Bone marrow (tissue), 2 donors: ENCODE results near the gene LINGO4.

Experiments
- DNase-seq, 2 donors: peaks; one replicate each; lab custom pipeline; 2025; lab: John Stamatoyannopoulos, UW

Gene LINGO4

DNA sequence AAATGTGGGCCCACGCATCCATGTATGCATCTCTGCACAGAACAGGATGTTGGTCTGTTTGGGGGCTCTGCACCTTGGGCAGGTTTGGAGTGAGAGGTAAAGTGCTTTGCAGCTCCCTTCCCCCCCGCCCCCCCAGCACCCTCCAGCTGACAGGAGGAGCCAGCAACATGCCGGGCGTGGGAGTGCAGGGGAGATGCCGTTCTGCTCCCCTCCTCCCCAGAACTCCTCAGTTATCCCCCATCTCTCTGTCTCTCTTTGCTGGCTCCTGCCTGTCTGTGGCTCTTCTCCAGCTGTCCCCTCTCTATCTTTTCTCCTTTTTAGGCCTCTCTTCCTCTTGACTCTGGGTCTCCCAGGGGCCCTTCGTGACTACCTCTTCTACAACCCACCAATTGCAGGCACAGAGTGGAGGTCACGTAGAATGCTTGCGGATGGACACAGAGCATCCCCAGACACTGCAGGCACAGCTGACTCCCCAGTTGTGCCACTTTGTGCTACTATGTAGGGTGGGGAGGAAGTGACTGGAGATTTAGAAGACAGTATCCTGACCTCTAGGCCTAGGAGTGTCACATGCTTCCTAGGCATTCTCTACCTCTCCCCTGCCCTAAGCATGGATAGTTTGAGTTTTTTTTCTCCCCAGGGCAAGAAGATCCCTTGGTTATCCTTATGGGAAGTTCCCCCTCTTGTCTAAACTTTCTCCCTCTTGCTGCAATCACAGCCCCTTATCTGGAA lies 28.1 kb upstream of the LINGO4 start:
- no peak for DNase-seq

DNA sequence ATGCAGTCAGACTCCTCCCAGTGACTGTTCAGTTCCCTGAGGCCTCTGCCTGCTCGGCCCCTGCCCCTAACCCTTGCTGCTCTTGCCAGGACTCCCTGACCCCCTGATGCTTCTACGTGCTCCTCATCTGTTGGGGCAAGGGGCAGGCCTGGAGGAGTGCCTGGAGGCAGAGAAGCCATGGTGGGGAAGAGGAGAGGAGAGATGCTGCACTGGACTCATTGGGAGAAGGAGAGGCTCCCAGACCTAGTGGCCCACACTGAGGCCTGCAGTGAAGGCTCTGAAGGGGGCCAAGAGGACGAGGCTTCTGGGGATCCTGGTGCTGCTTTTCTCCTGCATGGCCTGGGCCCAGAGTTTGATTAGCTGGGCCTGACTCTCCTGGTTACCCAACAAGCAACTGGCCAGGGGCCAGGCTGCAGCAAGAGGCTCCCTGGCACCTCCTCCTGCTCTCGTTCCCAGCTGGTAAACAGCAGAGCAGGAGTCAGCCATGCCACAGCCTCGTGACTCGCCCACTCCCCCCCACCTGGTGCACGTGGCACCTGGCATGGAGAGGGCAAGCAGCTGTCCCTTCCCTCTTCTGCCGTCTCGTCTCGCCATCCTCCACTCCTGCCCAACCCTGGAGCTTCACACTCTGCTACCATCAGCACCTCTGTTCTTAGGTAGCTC lies 27.2 kb upstream of the LINGO4 start:
- DNase-seq: no peak

DNA sequence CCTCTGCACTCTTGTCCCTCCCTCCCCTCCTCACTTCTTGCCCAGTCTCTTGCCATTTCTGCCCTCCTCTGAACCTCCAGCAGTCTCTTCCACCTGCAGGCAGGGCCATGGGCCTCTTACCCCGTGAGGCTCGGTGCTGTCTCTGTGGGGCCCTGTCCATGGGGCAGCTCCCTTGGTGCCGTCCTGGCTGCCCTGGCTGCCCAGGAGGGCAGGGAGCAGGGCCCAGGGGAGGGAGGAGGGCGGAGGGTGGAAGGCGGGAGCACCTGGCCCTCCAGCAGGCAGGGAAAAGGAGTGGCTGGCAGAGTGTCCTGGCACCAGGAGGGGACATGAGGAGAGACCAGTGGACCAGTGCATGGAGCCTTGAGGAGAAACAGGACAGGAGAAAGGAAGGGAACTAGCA lies 26.4 kb upstream of the LINGO4 start, which contains the start of gene RORC:
Gene RORC (minus strand): TSS at position 198 of the 400 bp plus-strand sequence. CDS start 38 bp downstream, at position 160.
- no peak for DNase-seq

DNA sequence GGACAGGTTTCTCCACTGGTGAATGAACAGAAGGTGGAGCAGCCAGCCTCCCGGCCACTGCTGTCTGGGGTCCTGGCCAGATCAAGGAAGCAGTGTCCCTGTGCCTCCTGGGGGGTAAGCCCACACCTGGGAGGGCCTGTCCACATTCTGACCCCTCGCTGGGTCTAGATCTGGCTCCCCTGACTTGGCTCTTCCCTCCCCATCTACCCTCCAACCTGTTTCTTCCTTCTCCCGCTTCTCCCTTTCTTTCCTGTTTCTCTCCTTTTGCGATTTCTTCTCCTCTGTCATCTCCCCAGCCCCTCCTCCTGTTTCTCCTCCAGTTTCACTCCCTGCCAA lies 26.0 kb upstream of the LINGO4 start:
- no peak for DNase-seq

DNA sequence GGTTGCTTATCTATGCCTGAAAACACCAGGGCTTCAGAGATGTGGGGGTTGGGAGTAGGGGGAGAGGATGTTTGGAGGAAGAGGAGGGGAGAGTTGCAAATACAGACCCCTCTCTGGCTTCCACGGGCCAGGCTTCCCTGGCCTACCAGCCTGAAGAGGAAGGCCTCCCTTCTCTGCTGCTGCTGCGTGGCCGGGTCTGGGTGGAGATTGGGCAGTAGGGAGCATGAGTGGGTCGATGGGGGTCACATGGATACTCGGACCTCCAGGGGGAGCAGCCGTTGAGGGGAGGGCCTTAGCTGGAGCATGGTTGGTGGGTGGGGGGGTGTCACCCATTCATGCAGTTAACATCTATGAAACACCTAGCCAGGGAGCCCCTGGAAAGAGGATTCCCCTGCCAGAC lies 24.8 kb upstream of the LINGO4 start:
- DNase-seq: no peak

DNA sequence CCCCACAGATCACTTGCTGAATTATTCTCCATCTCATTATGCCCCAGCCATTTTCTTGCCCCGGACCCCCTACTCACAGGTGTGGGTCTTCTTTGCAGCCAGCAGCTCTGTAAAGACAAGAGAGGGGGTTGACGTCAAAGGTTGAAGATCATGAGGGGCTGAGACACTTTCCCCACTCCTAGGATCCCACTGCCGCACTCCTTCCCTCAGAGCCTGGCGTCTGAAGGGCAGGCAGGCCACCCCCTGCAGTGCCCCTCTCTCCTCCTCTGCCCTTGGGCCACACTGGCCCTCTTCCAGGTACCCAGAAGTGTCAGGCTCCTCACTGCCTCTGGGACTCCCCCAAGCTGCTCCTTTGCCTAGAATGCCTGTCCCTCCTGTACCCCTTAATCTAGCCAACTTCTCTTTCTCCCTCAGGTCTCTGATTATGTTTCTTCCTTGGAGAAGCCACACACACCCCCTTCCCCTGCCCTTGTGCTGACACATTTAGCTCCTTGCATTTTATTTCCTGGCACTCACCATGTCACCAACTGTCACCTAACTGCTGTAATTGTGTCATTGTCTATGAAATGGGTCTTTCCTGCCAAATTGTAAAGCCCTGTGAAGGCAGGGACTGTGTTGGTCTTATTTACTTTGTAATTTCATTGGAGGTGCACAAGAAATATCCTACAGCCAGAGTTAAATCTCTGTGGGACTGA lies 24.3 kb upstream of the LINGO4 start:
- DNase-seq: no peak

DNA sequence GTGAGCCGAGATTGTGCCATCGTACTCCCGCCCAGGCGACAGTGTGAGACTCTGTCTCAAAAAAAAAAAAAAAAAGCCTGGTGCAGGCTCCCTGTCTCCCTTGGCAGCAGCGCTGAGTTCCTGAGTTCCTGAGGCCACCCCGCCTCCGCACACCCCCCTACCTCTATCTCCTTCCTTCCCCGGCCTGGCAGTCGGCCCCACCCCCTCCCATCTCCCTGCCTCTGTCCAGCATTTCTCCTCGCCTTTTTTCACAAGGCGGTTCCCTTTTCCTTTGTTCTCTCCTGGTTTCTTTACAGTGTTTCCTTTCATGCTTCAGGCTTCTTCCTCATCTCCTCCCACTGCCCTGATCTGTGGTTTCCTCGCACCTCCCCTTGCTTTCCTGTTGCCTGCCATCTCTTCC lies 23.7 kb upstream of the LINGO4 start:
- DNase-seq: peak in 1 of 2 donors; percentile 22

DNA sequence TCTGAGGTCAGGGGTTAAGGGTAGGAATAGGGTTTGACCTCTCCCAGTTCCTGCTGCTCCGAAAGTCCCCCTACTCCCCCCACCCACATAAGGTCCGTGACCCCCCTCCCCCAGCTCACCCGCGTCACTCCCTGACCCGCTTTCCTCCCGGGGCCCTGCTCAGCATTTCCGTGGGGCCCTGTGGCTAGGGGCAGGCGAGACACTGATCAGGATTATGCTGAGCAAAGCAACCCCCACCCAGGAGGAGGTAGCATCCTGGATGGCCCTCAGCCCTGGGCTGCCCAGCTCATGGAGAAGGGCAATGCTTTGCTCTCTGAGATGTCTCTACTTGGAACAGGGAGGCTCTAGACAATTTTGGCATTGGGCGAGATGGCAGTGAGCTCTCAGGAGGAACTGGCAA lies 22.6 kb upstream of the LINGO4 start:
- DNase-seq: no peak

DNA sequence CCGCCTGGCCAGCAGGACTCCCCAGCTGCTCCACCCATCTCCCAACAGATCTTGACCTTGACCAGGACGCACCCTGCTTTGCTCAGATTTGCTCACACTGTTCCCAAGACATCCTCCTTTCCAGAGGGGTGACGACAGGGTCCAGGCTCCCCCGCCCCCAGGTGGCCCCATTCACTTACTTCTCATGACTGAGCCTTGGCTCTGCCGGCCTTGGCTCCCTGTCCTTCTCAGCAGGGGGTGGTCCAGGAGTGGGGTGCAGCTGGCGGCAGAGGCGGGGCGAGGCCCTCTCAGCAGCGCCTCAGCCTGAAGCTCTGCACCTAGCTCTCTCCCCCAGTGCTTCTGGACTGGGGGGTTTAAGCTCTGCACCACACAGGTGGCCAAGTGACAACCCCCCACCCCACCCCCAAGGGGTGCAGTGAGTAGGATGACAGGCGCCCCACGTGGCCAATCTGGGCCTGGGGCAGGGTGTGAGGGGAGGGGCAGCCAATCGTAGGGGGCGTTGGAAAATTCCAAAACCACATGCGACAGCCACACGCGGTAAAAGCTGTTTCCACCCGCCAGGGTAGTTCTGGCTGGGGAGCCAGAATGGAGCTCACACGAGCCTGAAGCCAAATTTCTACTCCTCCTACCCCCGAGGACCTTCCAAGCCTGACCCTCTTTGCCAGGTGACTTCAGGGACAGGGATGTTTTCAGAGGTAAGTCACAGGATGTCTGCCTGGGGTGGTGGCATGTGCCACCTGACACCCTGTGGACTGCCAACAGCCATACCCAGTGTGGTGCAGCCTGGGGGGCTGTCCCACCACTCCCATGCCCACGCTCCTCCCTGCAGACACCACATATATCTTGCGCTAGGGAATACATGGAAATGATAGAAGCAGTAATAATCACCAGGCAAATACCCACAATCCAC lies 20.8 kb upstream of the LINGO4 start:
- no peak for DNase-seq

DNA sequence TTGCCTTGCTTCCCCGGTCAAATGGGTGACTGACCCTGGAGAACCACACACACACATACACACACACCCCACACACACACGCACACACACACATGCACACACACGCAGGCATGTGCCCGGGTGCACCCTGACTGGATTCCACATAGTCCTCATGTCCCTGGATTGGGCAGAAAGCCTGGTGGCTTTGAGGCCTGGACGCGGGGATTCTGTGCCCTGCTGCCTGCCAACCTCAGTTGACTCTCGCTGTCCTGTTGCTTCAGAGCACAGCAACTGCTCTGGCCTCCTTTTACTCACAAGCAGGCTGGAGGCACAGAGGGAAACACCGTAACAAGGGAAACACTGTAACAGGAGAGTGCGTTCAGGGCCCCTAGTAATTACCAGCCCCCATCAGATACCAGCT lies 20.0 kb upstream of the LINGO4 start:
- DNase-seq: no peak

DNA sequence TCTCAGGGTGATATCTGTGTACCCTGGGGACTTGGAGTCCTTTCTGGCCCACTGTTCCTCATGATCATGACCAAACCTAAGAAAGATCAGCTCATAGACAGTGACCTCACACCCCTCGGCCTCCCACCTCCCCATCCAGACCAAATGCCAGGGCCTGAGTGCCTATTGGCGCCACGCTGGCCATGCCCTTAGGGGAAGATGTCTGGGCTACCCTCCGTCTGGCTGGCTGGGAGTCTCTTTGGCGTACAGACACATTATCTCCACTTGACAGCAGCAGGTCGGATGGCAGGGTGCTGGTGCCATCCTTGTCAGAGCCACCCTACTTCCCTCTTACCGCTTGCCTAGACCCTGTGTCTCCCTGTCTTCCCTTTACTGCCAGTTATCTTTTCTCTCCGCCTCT lies 18.0 kb upstream of the LINGO4 start:
- DNase-seq: no peak

DNA sequence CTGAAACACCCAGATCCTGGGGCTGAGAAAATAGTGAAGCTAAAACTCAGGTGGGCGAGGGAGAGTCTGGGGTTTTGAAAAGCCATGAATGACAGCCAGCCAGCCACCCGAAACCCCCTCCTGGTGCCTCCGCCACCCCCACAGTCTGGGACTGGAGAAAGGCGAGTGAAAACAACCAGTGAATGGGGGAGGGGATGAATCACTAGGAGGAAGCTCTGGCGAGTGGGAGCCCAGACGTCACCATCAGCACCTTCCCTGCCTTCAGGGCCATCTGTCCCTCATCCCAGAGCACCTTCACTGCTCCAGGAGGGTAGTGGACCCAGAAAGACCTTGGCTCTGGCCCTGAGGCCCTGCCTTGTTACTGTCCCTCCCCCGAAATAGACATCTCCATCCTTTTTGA lies 17.2 kb upstream of the LINGO4 start:
- no peak for DNase-seq

DNA sequence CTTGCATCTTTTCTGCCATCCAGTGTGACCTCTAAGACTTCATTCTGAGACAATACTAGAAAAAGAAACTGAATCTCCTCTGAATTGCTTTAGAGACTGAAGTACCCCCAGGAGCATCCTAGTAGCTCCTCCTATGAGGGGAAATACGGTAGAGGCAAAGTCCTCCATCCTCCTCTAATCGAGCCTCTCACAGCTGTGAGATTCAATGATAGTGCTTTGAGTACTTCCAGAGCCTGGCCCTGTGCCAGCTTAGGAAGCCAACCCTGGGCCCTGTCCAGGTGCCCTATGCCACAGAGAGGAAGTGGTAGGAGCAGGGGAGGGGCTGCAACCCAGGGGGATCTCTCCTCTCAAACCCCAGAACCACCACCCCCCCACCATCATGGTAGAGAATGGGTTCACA lies 15.7 kb upstream of the LINGO4 start:
- DNase-seq: no peak

DNA sequence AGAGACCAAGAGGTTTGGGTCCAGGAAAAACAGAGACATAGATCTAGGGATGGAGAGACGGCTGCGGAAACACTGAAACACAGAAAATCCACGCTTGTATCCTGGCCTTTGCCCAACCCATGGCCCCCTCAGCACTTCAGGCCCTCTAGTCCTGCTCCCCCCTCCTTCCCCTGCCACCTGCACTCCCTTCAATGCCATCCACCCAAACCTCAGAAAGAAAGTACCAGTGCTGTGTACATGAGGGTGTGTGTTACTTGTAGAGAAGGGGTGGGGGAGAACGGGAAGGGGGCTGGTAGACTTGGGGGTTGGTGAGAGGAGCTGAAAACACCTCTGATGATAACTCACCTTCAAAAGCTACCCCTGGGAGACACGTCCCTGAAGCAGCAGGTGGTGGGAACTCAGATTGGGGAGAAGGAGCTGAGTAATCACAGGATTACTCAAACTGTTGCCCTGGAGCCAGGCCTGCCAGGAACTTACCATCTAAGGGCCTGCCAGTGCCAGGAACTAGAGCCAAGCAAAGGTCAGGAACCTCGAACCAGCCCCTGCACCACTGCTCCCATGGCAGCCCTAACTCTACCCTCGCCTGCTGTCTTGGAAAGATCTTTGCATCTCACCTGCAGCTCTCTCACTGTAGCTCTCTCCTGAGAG lies 14.9 kb upstream of the LINGO4 start:
- no peak for DNase-seq

DNA sequence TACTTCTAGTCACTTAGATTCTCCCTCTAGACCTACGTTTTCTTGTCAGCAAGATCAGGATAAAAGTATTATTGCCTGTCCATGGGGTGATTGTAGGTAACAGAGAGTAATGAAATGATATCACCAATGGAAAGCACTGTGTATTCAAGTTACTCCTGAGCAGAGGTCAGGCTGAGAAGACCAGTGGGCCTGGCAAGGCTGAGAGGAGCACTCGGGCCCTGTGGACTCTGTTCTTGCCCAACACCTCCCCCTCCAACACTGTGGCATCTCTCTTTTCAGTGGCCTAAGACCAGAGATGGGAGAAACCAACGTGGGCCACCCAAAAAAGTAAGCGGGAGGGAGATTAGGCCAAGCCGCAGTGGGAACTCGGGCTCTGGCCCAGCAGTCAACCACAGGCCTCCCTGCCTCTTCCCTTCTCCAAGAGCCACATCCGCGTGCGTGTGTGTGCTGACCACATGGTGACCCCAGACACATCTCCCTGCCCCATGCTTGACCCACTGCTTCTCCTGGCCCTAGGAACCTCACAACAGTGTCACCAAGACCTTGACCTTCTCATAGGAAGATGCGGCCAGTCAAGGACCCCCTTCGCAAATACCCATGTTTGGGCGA lies 14.1 kb upstream of the LINGO4 start:
- no peak for DNase-seq

DNA sequence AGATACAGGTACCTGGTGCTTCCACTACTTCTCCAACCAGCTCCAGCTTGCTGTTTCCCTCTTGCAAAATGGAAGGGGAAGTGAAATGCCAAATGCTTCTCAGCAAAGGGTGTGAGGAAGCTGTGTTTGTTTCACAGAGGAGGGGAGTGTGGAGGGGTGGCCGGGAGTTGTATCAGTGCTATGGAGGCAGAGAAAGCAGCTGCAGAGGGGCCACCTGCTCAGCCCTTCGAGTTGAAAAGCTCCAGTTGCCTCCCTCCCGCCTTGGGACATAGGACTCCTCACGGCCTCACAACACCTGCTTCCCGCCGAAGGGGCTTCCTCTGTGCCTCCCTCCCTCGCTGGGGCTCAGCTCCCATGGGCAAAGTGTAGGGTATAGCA lies 12.1 kb upstream of the LINGO4 start:
- DNase-seq: no peak

DNA sequence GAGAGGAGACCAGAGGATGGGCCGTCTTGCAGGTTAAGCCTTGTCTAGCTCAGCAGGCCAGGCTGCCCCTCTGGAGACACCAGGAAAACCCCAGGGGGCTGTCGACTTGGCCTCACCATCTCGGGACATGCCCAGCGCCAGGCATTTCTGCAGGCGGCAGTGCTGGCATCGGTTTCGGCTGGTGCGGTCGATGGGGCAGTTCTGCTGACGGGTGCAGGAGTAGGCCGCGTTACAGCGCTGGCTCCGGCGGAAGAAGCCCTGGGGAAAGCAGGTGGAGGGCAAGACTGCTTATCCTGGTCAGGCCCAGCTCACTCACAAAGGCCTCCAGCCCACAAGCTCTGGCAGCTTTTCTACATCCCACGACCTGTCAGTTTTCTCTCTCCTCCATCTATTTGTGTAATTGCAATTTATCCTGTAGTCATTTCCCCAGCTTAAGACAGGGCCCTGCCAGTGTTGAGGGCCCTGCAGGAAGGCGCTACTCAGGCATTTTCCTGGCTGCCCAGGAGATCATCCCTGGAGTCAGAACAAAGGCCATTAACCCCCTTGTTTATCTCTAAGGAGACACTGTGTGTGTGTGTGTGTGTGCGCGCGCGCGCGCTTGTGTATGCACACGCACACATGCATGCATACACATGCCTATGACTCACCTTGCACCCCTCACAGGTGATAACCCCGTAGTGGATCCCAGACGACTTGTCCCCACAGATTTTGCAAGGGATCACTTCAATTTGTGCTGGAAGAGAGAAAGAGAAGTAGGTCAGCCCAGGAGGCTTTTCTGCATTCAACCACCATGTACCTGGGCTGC lies 11.5 kb upstream of the LINGO4 start:
- DNase-seq: no peak

DNA sequence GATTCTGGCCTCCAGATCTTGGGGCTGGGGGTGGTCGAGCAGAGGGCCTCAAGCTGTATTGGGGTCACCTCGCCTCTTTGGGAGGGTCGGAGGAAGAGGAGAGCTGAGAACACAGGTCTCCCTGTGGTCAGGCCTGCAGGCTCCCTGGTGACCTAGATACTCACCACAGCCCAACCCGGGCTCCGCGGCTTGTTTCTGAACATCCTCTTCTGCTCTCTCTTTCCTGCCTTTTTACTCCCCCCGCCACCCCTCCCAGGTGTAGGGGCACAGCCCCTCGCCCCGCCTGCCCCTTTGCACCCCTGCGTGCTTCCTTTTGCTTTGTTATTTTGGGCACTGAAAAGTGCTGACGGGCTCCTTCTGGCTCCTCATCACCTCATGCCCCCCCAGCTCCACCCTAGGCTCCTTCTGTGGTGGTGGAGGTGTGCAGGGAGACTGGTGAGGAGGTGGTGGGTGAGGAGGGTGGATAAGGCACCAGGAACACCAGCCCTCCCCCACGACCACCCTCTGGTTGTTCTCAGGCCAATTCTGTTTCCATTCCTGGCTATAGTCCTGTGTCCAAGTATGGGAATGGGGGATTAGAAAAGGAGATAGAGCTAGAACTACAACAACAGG lies 10.6 kb upstream of the LINGO4 start:
- no peak for DNase-seq

DNA sequence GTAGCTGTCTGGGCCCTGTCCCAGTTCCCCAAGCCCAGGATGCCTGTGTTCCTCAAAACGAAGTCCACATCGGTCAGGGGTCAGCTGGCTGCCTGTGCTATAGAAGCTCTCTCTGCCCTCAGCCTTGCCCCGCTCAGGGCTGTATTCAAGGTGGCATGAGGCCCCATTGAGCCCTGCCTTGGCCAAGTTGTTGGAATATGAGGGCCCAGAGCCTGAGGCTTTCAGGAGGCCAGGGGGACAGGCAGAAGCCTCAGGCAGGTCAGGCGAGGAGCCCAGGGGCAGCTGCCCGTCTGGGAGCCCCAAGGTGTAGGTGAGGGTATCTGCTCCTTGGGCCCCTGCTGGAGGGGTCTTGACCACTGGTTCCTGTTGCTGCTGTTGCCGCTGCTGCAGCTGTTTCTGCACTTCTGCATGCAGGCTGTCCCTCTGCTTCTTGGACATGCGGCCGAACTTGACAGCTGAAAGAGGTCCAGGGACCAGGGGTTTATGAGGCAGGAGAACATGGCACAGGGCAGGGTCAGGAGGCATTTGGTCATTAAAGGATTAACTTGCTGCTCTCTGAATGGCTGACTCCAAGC lies 9.8 kb upstream of the LINGO4 start:
- DNase-seq: no peak

DNA sequence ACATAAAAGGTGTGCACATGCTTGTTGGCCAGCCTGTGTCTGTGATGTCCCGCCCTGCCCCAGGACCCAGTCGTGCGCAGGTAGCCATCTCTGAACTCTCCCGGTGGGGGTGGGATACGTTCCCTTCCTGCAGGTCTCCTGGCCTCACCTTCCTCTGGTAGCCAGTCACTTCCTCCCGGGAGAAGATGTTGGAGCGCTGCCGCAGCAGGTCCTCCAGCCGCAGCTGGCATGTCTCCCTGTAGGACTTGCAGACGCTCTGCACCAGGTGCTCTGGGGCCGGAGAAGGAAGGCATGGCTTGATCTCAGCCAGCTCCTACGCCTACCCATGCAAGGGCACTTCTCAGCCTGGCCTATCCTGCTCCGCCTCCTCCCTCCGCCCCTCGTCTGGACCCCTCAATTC lies 9.2 kb upstream of the LINGO4 start:
- no peak for DNase-seq
